Measurements from ENCODE around the gene CETP.

DNA sequence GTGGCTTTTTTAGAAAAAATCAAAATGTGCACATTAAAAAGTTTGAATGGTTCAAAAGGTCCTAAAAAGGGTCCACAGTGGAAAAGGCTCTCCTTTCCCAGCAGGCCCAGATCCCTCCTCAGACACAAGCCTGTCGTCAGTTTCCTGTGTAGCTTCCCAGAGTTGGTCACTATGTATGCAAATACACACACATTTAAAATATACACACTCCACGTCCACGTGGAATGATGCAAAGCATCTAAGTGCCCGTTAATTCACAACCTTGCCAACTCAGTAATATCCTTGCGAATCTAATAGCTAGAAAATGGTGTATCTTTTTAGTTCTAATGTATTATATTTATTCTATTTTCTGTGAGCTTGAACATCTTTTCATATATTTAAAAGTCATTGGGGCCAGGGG, 45.3 kb downstream of the CETP start:
- TF ChIP-seq BRCA1 (CRISPR knock-in tag; IDR thresholded peaks at IDR 0.05): no peak
- TF ChIP-seq SRF (IDR thresholded peaks at IDR 0.05; ENCODE audit: low read depth, low read length): no peak
- TF ChIP-seq EZH2 (conservative IDR thresholded peaks at IDR 0.05; ENCODE audit: low read depth, low read length): no peak
